ENCODE measurements around the gene PTX4. TPM values are rescaled to one million over a fixed set of nuclear protein-coding genes. Genes with fewer than 3 reads are reported as not detected.

PTX4 gene
- total and polyA plus RNA-seq, 2 experiments from 2014 or later = not detected

- Histone ChIP-seq H3K79me2 (replicated peaks; ENCODE audit: insufficient read depth) (no peaks in the 10 kb centered on the region), H3K4me2 (no peak overlapping the region), H3K9me2 (ENCODE audit: insufficient read depth) (no peaks in the 10 kb centered on the region), H3K4me1 (ENCODE audit: insufficient read depth) (no peaks in the 10 kb centered on the region), H3K27me3 (ENCODE audit: insufficient read depth) (no peaks in the 10 kb centered on the region), H4K20me1 (replicated peaks; ENCODE audit: insufficient read depth) (no peaks in the 10 kb centered on the region), H3K27ac (ENCODE audit: low read depth) (no peak overlapping the region), H3K36me3 (ENCODE audit: insufficient read depth) (no peaks in the 10 kb centered on the region), H3K4me3 (no peak overlapping the region), H3F3A (replicated peaks; ENCODE audit: low read depth) (no peaks in the 10 kb centered on the region), H2AFZ (no peak overlapping the region)
- Mint-ChIP-seq H3K4me3 (no peak overlapping the region), H3K36me3 (ENCODE audit: low read depth) (no peaks in the 10 kb centered on the region; the same call in 2 of the 3 replicates), H3K27me3 (ENCODE audit: insufficient read depth, low read depth, poor library complexity) (no peaks in the 10 kb centered on the region), H3K9me3 (no peaks in the 10 kb centered on the region), H3K4me1 (no peaks in the 10 kb centered on the region; the same call in 2 of the 3 replicates), H3K27ac (0 out of 2 replicates have a peak overlapping the region, but pooled peaks have one; percentile 34)
- DNase-seq (ENCODE audit: low spot score) (no peak), ATAC-seq (no peak)
- no peak for TF ChIP-seq REST (IDR thresholded peaks at IDR 0.05; ENCODE audit: unreplicated experiment)
- no peak for TF ChIP-seq ZNF462 (CRISPR knock-in tag; IDR thresholded peaks at IDR 0.05)
- no peak for TF ChIP-seq CTCF (conservative IDR thresholded peaks at IDR 0.05; ENCODE audit: low read depth in 2 of 2)
- TF ChIP-seq EZH2phosphoT487 (IDR thresholded peaks at IDR 0.05; ENCODE audit: unreplicated experiment) = no peak
- no peak for TF ChIP-seq ETS1 (IDR thresholded peaks at IDR 0.05)
- TF ChIP-seq ZNF331 (CRISPR knock-in tag; IDR thresholded peaks at IDR 0.05; ENCODE audit: low read depth) = no peak
- TF ChIP-seq JUNB (IDR thresholded peaks at IDR 0.05; ENCODE audit: unreplicated experiment) = no peak
- TF ChIP-seq NANOG (IDR thresholded peaks at IDR 0.05; ENCODE audit: borderline replicate concordance) = no peak
- no peak for TF ChIP-seq STAT1 (IDR thresholded peaks at IDR 0.05; ENCODE audit: unreplicated experiment)
- TF ChIP-seq CREB1 (CRISPR knock-in tag; IDR thresholded peaks at IDR 0.05; ENCODE audit: low read depth) = no peak
- TF ChIP-seq POLR2AphosphoS5 (IDR thresholded peaks at IDR 0.05; ENCODE audit: low read depth) = no peak
- TF ChIP-seq ZNF114 (CRISPR knock-in tag; IDR thresholded peaks at IDR 0.05) = no peak
- TF ChIP-seq EZH2 (IDR thresholded peaks at IDR 0.05; ENCODE audit: low read depth, unreplicated experiment) = no peak
These were observed 47.9 kb upstream of the PTX4 start for GRCh38 chr16:1536601-1537000.
